ENCODE data around the gene RERG.

DNA sequence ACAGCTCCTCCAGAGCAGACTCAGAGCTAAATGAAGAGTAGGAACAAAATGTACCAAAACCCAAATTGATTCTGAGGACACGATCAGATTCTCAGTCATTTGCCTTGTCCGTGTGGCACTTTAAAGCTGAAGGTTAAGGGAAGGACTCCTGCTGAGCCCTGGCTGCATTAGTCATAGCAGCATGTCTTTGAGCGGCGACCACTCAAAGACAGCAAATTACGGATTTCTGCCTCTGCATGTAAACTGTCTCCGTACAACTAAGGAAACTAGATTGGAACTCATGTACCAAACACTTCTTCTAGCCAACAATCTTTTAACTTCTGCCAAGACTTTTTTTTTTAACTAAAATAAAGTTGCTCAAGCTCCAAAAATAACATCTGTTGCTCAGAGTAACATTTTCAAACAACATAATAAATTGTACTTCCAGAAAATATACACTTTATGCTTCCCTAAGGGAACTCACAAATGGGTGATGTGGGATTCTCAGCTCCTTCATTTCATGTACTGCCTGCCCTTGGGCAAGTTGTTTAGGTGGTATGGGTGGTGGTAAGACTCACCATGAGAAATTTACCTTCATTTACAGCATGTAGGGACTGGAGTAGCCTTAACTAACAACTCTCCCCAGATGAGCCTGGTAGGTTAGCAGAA lies 56.1 kb downstream of the RERG start:
- TF ChIP-seq, protein P1, sequence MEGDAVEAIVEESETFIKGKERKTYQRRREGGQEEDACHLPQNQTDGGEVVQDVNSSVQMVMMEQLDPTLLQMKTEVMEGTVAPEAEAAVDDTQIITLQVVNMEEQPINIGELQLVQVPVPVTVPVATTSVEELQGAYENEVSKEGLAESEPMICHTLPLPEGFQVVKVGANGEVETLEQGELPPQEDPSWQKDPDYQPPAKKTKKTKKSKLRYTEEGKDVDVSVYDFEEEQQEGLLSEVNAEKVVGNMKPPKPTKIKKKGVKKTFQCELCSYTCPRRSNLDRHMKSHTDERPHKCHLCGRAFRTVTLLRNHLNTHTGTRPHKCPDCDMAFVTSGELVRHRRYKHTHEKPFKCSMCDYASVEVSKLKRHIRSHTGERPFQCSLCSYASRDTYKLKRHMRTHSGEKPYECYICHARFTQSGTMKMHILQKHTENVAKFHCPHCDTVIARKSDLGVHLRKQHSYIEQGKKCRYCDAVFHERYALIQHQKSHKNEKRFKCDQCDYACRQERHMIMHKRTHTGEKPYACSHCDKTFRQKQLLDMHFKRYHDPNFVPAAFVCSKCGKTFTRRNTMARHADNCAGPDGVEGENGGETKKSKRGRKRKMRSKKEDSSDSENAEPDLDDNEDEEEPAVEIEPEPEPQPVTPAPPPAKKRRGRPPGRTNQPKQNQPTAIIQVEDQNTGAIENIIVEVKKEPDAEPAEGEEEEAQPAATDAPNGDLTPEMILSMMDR (IDR thresholded peaks at IDR 0.05): no peak
- no peak for TF ChIP-seq POLR2A (IDR thresholded peaks at IDR 0.05)
- peak; percentile 22 to 49 for TF ChIP-seq POLR2AphosphoS5 (IDR thresholded peaks at IDR 0.05)
- TF ChIP-seq EP300 (IDR thresholded peaks at IDR 0.05): peak in 2 of 4 donors; percentile 32 to 33

All from upper lobe of left lung (tissue), 4 donors.